Activated naive CD8-positive, alpha-beta T cell treated with anti-CD3 and anti-CD28 coated beads, Interleukin-2, amount 50 U/mL, for 24 hours (primary cell): ENCODE results near the gene TUBB8.

Experiments
- ATAC-seq: fragments of 150-1000 bp; cut with Tn5 transposase; one replicate; pipeline ENCODE4 v1.10.0; 2021
- DNase-seq: peaks from one replicate; pipeline ENCODE4 v3.0.0; 2021
- H3K27ac Mint-ChIP-seq: one replicate; pipeline ENCODE4 v1.8.0; 2021; ENCODE audit warnings: mild to moderate bottlenecking, mixed read lengths
- H3K27me3 Mint-ChIP-seq: one replicate; pipeline ENCODE4 v1.8.0; 2021; ENCODE audit warnings: mixed read lengths
- H3K36me3 Mint-ChIP-seq: one replicate; pipeline ENCODE4 v1.8.0; 2021; ENCODE audit warnings: low read depth, mixed read lengths
- H3K4me1 Mint-ChIP-seq: one replicate; pipeline ENCODE4 v1.8.0; 2021; ENCODE audit warnings: mixed read lengths
- H3K4me3 Mint-ChIP-seq: one replicate; pipeline ENCODE4 v1.8.0; 2021; ENCODE audit warnings: mild to moderate bottlenecking, moderate library complexity, mixed read lengths
- H3K9me3 Mint-ChIP-seq: one replicate; pipeline ENCODE4 v1.8.0; 2021; ENCODE audit warnings: mixed read lengths

TUBB8 gene

GRCh38 chr10:48996-49395 lies at the start of gene TUBB8:
TUBB8 (minus strand) TSS chr10:49296; CDS start chr10:49238, 58 bp downstream.
- Mint-ChIP-seq H3K9me3 (no peaks in the 10 kb centered on the region), H3K4me3 (no peak within 1 kb of the TSS)

GRCh38 chr10:96466-96865 lies 47.4 kb upstream of the TUBB8 start:
- Mint-ChIP-seq H3K4me1 (no peaks in the 10 kb centered on the region), H3K4me3 (no peak overlapping the region), H3K27me3 (peaks cover 2% of the 10 kb centered on the region), H3K9me3 (peaks cover 29% of the 10 kb centered on the region), H3K27ac (no peak overlapping the region), H3K36me3 (peaks cover 8% of the 10 kb centered on the region)
- ATAC-seq (no peak), DNase-seq (no peak)

More at GRCh38 chr10:48996-49395, at the start of gene TUBB8:
- Mint-ChIP-seq H3K27ac (no peak within 1 kb of the TSS), H3K36me3 (no peaks in the 10 kb centered on the region), H3K27me3 (no peaks in the 10 kb centered on the region), H3K4me1 (no peaks in the 10 kb centered on the region)
- DNase-seq (no peak), ATAC-seq (no peak)

GRCh38 chr10:95356-96115 lies 46.4 kb upstream of the TUBB8 start:
- H3K36me3 Mint-ChIP-seq, result peaks cover 8% of the 10 kb centered on the region
- peaks cover 29% of the 10 kb centered on the region for H3K9me3 Mint-ChIP-seq
- no peak overlapping the region for H3K27ac Mint-ChIP-seq
- no peak overlapping the region for H3K4me3 Mint-ChIP-seq
- ATAC-seq (no peak), DNase-seq (no peak)
- peaks cover 2% of the 10 kb centered on the region for H3K27me3 Mint-ChIP-seq
- no peaks in the 10 kb centered on the region for H3K4me1 Mint-ChIP-seq

DNA sequence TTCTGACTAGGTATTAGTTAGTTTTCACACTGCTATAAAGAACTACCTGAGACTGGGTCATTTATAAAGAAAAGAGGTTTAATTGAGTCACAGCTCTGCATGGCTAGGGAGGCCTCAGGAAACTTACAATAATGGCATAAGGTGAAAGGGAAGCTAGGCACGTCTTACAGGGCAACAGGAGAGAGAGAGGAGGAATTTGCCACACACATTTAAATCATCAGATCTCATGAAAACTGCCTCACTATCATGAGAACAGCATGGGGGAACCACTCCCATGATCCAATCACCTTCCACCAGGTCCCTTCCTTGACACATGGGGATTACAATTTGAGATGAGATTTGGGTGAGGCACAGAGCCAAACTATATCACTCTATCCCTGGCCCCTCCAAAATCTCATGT lies 45.5 kb upstream of the TUBB8 start:
- H3K4me3 Mint-ChIP-seq, result no peak overlapping the region
- H3K27me3 Mint-ChIP-seq, result peaks cover 4% of the 10 kb centered on the region
- no peak overlapping the region for H3K27ac Mint-ChIP-seq
- DNase-seq (no peak), ATAC-seq (no peak)
- peaks cover 8% of the 10 kb centered on the region for H3K36me3 Mint-ChIP-seq
- peaks cover 29% of the 10 kb centered on the region for H3K9me3 Mint-ChIP-seq
- H3K4me1 Mint-ChIP-seq, result no peaks in the 10 kb centered on the region

GRCh38 chr10:92846-93245 lies 43.8 kb upstream of the TUBB8 start:
- no peak overlapping the region for H3K27ac Mint-ChIP-seq
- peaks cover 29% of the 10 kb centered on the region for H3K9me3 Mint-ChIP-seq
- peaks cover 4% of the 10 kb centered on the region for H3K27me3 Mint-ChIP-seq
- no peak for ATAC-seq
- H3K4me1 Mint-ChIP-seq, result no peaks in the 10 kb centered on the region
- H3K4me3 Mint-ChIP-seq, result no peak overlapping the region
- DNase-seq, result no peak
- peaks cover 8% of the 10 kb centered on the region for H3K36me3 Mint-ChIP-seq

- Mint-ChIP-seq H3K36me3 (peaks cover 6% of the 10 kb centered on the region), H3K4me3 (no peak overlapping the region), H3K27me3 (peaks cover 4% of the 10 kb centered on the region), H3K9me3 (peaks cover 24% of the 10 kb centered on the region), H3K27ac (no peak overlapping the region), H3K4me1 (no peaks in the 10 kb centered on the region)
- no peak for ATAC-seq
- DNase-seq, result no peak
Observed at GRCh38 chr10:92153-92552, 43.1 kb upstream of the TUBB8 start.

DNA sequence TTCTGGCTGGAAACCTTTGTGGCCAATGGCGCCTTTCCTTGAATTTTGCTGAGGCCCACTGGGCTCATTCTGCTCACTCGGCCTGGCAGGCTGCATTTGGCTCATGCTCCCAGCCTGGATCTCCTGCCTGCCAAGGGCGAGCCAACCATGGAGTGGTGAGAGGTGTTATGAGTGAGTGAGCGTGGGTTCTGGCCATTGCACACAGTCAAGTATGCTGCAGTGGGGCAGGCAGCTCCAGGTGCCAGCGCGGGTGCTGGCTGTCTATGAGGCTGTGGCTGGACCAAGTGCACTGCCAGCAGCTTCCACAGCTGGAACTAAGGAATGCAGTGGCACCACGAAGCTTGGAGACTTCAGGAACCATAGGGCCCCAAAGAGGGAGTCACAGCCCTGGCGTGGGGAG lies 42.2 kb upstream of the TUBB8 start:
- no peaks in the 10 kb centered on the region for H3K4me1 Mint-ChIP-seq
- H3K9me3 Mint-ChIP-seq, result peaks cover 18% of the 10 kb centered on the region
- no peak overlapping the region for H3K27ac Mint-ChIP-seq
- ATAC-seq (no peak), DNase-seq (no peak)
- H3K4me3 Mint-ChIP-seq, result no peak overlapping the region
- H3K27me3 Mint-ChIP-seq, result peaks cover 4% of the 10 kb centered on the region
- peaks cover 2% of the 10 kb centered on the region for H3K36me3 Mint-ChIP-seq

DNA sequence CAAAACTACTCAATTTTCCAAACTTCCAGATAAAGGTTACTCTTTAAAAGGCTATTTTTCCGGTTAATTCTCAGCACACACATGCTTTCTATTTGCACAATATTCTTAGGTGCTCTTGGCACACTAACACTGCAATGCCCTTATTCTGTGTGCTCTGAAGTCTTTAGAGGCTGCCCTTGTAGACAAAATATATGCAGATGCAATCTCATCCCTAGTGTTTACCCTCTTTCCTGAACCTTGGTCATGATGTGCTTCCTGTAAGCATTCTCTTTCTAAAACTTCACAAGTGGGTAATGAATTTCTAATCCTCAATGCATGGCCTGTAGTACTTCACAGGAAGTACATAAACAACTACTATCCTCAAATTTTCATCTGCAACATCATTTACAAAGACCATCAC lies 41.1 kb upstream of the TUBB8 start:
- ATAC-seq (no peak), DNase-seq (no peak)
- peaks cover 4% of the 10 kb centered on the region for H3K27me3 Mint-ChIP-seq
- peaks cover 12% of the 10 kb centered on the region for H3K9me3 Mint-ChIP-seq
- no peak overlapping the region for H3K27ac Mint-ChIP-seq
- H3K4me3 Mint-ChIP-seq, result no peak overlapping the region
- no peaks in the 10 kb centered on the region for H3K4me1 Mint-ChIP-seq
- H3K36me3 Mint-ChIP-seq, result peaks cover 2% of the 10 kb centered on the region

- H3K27me3 Mint-ChIP-seq, result peaks cover 4% of the 10 kb centered on the region
- no peak overlapping the region for H3K4me3 Mint-ChIP-seq
- peaks cover 3% of the 10 kb centered on the region for H3K9me3 Mint-ChIP-seq
- no peak overlapping the region for H3K27ac Mint-ChIP-seq
- no peaks in the 10 kb centered on the region for H3K36me3 Mint-ChIP-seq
- DNase-seq (no peak), ATAC-seq (no peak)
- H3K4me1 Mint-ChIP-seq, result no peaks in the 10 kb centered on the region
Observed at GRCh38 chr10:89248-89647, 40.2 kb upstream of the TUBB8 start.

DNA sequence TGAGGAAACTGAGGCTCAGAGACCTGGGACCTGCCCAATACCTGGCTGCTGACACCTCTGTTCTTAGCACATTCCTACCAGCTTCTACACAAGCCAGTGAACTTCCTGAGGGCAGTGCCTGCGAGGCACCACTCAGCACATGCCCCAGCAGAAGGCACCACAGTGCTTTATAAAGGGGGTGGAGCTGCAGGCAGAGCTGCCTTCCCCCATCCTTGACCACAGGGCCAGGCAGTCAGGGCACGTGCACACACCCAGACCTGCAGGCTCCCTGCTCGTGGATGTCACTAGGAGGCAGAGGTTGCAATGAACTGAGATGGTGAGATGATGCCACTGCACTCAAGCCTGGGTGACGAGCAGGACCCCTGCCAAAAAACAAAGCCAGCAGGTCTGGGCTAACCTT lies 39.2 kb upstream of the TUBB8 start:
- no peaks in the 10 kb centered on the region for H3K4me1 Mint-ChIP-seq
- H3K9me3 Mint-ChIP-seq, result no peaks in the 10 kb centered on the region
- no peak for ATAC-seq
- H3K27me3 Mint-ChIP-seq, result peaks cover 4% of the 10 kb centered on the region
- no peak overlapping the region for H3K4me3 Mint-ChIP-seq
- H3K27ac Mint-ChIP-seq, result no peak overlapping the region
- no peak for DNase-seq
- no peaks in the 10 kb centered on the region for H3K36me3 Mint-ChIP-seq

GRCh38 chr10:87177-88080 lies 38.3 kb upstream of the TUBB8 start:
- no peak for DNase-seq
- H3K4me3 Mint-ChIP-seq, result no peak overlapping the region
- no peaks in the 10 kb centered on the region for H3K9me3 Mint-ChIP-seq
- ATAC-seq, result no peak
- peaks cover 2% of the 10 kb centered on the region for H3K27me3 Mint-ChIP-seq
- no peaks in the 10 kb centered on the region for H3K4me1 Mint-ChIP-seq
- no peaks in the 10 kb centered on the region for H3K36me3 Mint-ChIP-seq
- H3K27ac Mint-ChIP-seq, result no peak overlapping the region

DNA sequence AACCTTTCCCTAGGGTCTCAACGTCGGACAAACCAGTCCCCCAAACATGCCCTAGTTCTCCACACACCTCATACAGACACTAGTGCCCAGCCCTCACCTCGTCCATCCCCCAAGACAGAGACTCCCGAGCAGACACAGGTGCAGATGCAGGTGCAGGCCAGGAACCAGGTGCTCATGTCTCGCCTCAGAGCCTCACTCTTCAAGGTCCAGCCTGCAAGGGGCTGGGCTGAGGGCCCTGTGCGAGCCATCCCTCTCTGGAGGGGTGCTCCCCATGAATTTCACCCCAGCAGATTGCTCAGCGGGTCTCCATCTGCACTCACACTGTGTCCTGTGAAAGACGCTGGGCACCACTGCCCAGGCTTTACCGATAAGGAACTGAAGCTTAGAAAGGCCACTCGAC lies 36.9 kb upstream of the TUBB8 start:
- peaks cover 6% of the 10 kb centered on the region for H3K27me3 Mint-ChIP-seq

GRCh38 chr10:85044-85443 lies 35.9 kb upstream of the TUBB8 start:
- H3K27ac Mint-ChIP-seq, result no peak overlapping the region
- peaks cover 4% of the 10 kb centered on the region for H3K27me3 Mint-ChIP-seq
- H3K4me1 Mint-ChIP-seq, result no peaks in the 10 kb centered on the region
- H3K9me3 Mint-ChIP-seq, result no peaks in the 10 kb centered on the region
- no peak overlapping the region for H3K4me3 Mint-ChIP-seq
- DNase-seq (no peak), ATAC-seq (no peak)
- no peaks in the 10 kb centered on the region for H3K36me3 Mint-ChIP-seq

More for the DNA sequence above, 36.9 kb upstream of the TUBB8 start:
- no peaks in the 10 kb centered on the region for H3K36me3 Mint-ChIP-seq
- no peak overlapping the region for H3K27ac Mint-ChIP-seq
- H3K9me3 Mint-ChIP-seq, result no peaks in the 10 kb centered on the region
- ATAC-seq, result no peak
- no peak for DNase-seq
- no peaks in the 10 kb centered on the region for H3K4me1 Mint-ChIP-seq
- no peak overlapping the region for H3K4me3 Mint-ChIP-seq

GRCh38 chr10:83930-84530 lies 34.9 kb upstream of the TUBB8 start:
- Mint-ChIP-seq H3K27ac (no peak overlapping the region), H3K9me3 (no peaks in the 10 kb centered on the region), H3K27me3 (peaks cover 6% of the 10 kb centered on the region), H3K36me3 (no peaks in the 10 kb centered on the region), H3K4me1 (no peaks in the 10 kb centered on the region), H3K4me3 (no peak overlapping the region)
- no peak for DNase-seq
- no peak for ATAC-seq
